IgD-negative memory B cell (primary cell): Measurements from ENCODE around the gene LYPD1. TPM values are rescaled to one million over a fixed set of nuclear protein-coding genes. Genes with fewer than 3 reads are reported as not detected.
A peak's percentile ranks its signal among the peaks of the same experiment; 100 is the strongest.

ENCODE experiments used
- H3K27ac Mint-ChIP-seq, 3 donors: one replicate each; pipeline ENCODE4 v1.8.0; 2020 to 2022; ENCODE audit warnings: mild to moderate bottlenecking in 3 of 3, mixed read lengths in 3 of 3, moderate library complexity in 1 of 3
- H3K27me3 Mint-ChIP-seq: one replicate; pipeline ENCODE4 v1.8.0; 2021; ENCODE audit warnings: mixed read lengths
- H3K36me3 Mint-ChIP-seq: one replicate; pipeline ENCODE4 v1.8.0; 2020; ENCODE audit warnings: mild to moderate bottlenecking, mixed read lengths
- H3K4me1 Mint-ChIP-seq, 3 donors: one replicate each; pipeline ENCODE4 v1.8.0; 2020 to 2022; ENCODE audit warnings: mixed read lengths in 3 of 3, mild to moderate bottlenecking in 1 of 3
- H3K4me3 Mint-ChIP-seq, 4 donors: one replicate each; pipeline ENCODE4 v1.8.0; 2020 to 2022; ENCODE audit warnings: mild to moderate bottlenecking in 4 of 4, mixed read lengths in 4 of 4, moderate library complexity in 3 of 4
- H3K9me3 Mint-ChIP-seq, 3 donors: one replicate each; pipeline ENCODE4 v1.8.0; 2020 to 2021; ENCODE audit warnings: mixed read lengths in 3 of 3, mild to moderate bottlenecking in 1 of 3
- polyA plus RNA-seq: library from polyadenylated mRNA; unstranded; fragments of 300-500 nt; fragmentation: Illumina TruSeq; gene quantifications from one replicate; pipeline ENCODE4 v1.2.3, GENCODE V29; 2021

The LYPD1 gene
- polyA plus RNA-seq, 1 donor from 2014 or later: not detected

DNA sequence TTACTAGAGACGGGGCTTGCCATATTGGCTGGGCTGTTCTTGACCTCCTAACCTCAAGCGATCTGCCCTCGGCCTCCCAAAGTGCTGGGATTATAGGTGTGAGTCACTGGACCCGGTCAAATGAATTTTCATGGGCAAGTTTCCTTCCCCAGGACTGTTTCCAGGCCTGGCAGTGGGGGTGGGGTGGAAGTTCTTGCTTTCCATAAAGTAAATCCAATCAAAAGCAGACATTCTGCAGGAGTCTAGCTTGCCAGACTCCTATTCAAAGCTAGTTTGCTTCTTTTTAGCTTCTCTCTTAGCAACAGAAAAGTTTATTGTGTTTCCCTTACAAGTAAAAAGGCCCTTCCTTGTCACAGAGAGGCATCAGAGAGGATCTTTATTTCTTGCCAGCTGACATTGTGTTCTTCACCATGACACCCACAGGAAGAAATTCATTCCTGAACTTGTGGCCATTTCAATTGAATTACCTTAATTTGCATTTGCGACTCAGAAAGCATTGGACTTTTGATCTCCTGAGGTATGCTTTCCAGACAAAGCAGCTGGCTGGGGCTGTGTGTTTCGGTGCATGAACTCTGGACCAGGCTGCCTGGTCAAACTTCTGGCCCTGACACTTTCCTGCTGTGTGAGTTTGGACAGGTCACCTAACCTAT is 37.9 kb downstream of the LYPD1 start:
- Mint-ChIP-seq H3K27ac (no peak overlapping the region), H3K36me3 (no peaks in the 10 kb centered on the region), H3K27me3 (peaks cover 9% of the 10 kb centered on the region), H3K4me3 (peak overlapping the region in 1 of 4 donors; percentile 32), H3K4me1 (no peaks in the 10 kb centered on the region), H3K9me3 (peaks cover 0 to 2% (median 0%) of the 10 kb centered on the region in 3 donors)

DNA sequence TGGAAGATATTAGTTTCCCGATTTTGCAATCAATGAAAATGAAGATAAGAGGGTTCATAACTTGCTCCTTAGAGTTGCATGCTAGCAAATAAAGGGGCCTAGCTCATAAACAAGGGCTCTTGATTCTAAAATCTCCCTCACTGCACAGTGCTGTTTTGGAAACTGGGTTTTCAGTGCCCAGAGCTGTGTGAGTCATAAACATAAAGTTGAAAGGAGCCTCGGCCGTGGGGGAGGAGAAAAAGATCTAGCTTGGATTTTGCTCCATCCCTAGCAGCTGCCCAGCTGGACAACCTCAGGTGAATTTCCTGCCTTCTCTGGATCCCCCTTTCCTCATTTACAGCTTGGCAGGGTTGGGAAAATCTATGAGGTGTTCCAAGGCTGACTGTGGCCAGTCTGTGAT is 42.5 kb downstream of the LYPD1 start:
- peaks cover 13% of the 10 kb centered on the region for H3K27me3 Mint-ChIP-seq
- peaks cover 0 to 2% (median 0%) of the 10 kb centered on the region in 3 donors for H3K9me3 Mint-ChIP-seq

DNA sequence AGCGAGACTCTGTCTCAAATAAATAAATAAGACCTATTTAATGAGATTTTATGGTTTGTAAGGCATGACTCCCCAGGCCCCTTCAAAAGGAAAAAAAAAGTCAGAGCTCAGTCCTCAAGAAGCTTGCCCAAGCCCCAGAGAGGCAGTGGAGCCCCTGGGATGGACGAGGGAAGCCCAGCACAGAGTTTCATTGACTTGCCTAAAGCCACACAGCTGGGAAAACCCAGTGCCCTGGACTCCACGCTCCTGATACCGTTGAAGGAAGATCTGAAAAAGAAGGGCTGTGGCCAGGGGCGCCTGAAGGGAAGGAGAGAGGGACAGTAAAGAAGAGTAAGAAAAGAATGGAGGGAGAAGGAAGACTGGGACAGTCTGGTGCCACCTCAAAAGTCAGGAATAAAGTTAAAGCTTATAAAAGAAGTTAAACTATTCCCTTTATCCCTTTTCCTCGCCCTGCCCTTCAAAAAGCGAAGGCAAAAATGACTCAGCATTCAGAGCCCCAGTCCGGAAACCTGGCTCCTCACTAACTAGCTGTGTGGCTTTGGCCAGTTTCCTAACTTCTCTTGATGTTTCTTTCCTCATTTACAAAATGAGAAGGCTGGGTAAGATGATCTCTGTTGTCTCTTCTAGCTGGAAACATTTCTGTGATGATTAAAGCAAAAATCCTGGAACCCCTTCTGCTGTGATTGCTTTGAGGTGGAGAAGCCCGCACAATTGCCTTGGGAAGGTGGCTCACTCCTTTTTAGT is 46.7 kb downstream of the LYPD1 start:
- peaks cover 10% of the 10 kb centered on the region for H3K27me3 Mint-ChIP-seq
- peaks cover 0 to 2% (median 0%) of the 10 kb centered on the region in 3 donors for H3K9me3 Mint-ChIP-seq
- no peak overlapping the region for H3K27ac Mint-ChIP-seq
- no peak overlapping the region for H3K4me3 Mint-ChIP-seq
- H3K4me1 Mint-ChIP-seq: no peaks in the 10 kb centered on the region
- no peaks in the 10 kb centered on the region for H3K36me3 Mint-ChIP-seq

More for the DNA sequence above, 42.5 kb downstream of the LYPD1 start:
- Mint-ChIP-seq H3K4me3 (no peak overlapping the region), H3K27ac (no peak overlapping the region), H3K4me1 (no peaks in the 10 kb centered on the region), H3K36me3 (no peaks in the 10 kb centered on the region)

DNA sequence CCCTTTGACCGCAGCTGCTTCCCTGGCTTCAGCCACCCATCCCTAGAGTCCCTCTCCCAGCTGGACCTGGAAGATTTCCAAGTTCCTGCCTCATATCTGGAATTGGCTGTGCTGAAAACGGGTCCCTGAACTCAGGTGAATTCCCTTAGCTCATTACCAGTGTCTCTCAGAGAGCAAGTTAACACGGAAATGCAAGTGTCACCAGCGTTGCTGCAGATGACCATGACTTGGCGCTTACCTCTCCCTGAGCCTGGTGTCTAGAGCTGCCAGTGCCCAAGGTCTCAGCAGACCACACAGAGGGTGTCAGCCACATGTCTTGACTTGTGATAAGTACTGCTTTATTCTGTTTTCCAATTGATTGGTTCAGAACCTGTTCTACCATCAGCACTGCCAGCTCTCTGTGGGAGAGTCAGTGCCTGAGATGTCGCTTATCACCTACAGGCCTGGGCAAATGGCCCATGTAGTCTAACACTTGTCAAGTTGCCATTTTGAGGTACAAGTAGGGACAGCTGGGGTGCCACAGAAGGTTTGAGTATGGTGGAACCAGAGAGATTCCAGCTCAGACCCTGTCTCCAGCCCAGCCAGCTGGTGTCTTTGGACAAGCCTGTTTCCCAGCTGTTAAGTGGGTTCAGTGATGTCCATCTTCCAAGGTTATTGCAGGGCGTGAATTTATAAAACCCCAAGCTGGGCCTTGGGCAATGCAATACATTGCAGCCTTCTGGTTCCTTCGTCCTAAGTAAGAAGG is 48.7 kb downstream of the LYPD1 start:
- Mint-ChIP-seq H3K27me3 (peaks cover 7% of the 10 kb centered on the region), H3K36me3 (no peaks in the 10 kb centered on the region), H3K9me3 (peaks cover 0 to 2% (median 0%) of the 10 kb centered on the region in 3 donors), H3K27ac (no peak overlapping the region), H3K4me1 (no peaks in the 10 kb centered on the region), H3K4me3 (no peak overlapping the region)

DNA sequence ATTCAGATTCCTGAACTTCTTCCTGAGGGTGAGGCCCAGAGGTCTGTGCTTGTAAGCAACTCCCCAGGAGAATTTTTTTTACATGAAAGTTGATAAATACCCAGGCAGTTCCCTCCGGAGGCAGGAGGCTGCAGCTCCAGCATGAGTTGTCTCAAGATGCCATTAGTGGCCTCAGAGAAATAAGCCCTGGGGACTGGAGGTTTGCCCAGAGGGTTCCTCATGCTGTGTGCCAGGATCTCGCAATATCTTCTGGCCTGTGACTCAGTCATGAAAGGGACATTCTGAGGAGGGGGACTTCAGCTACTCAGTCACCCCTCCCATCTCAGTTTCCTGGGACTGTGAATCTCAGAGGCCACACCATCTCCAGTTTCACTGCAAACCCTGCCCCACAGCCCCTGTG is 49.9 kb downstream of the LYPD1 start:
- Mint-ChIP-seq H3K9me3 (peaks cover 0 to 3% (median 2%) of the 10 kb centered on the region in 3 donors), H3K27me3 (peaks cover 5% of the 10 kb centered on the region), H3K36me3 (no peaks in the 10 kb centered on the region), H3K4me1 (no peaks in the 10 kb centered on the region), H3K27ac (no peak overlapping the region), H3K4me3 (no peak overlapping the region)

DNA sequence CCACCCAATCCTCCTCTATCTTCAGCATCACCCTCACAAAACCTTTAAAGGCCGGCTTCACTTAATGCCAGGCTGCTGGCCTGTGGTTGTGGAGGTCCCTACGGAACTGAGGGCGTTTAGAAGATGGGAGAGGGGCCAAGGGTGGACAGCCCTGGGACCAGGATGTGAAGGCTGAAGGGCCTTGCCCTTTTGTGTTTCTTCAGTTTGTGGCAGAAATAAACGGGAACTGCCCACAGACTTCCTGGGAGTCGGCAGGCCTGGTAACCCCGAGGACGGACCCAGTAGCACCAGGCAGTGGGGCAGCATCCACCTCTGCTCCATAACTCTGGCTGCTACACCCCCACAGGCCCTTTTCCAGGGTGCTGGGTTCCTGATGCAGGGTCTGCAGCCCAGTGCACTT is 51.3 kb downstream of the LYPD1 start:
- H3K27me3 Mint-ChIP-seq: peaks cover 4% of the 10 kb centered on the region
- H3K27ac Mint-ChIP-seq: no peak overlapping the region
- peaks cover 0 to 3% (median 0%) of the 10 kb centered on the region in 3 donors for H3K9me3 Mint-ChIP-seq
- no peaks in the 10 kb centered on the region for H3K4me1 Mint-ChIP-seq
- no peaks in the 10 kb centered on the region for H3K36me3 Mint-ChIP-seq
- H3K4me3 Mint-ChIP-seq: no peak overlapping the region

DNA sequence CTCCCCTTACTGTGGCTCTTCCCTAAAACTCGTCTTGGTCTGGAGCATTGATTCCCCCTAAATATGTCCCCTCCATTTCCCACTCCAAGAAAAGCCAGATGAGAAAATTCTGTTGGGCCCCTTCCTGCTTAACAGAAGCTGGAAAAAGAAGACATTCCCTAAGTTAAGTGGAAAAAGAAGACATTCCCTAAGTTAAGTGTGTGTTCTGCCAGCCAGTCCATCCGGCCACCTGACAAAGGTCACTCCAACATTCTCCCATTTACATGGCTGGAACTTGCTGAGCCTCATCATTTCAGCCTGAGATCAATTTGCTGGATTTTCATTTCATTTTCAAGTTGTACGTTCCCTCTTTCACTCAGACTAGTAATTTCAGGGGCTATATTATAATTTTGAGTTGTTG is 52.0 kb downstream of the LYPD1 start:
- Mint-ChIP-seq H3K9me3 (peaks cover 0 to 3% (median 0%) of the 10 kb centered on the region in 3 donors), H3K27me3 (peaks cover 4% of the 10 kb centered on the region), H3K4me1 (no peaks in the 10 kb centered on the region), H3K36me3 (no peaks in the 10 kb centered on the region), H3K27ac (no peak overlapping the region), H3K4me3 (no peak overlapping the region)

DNA sequence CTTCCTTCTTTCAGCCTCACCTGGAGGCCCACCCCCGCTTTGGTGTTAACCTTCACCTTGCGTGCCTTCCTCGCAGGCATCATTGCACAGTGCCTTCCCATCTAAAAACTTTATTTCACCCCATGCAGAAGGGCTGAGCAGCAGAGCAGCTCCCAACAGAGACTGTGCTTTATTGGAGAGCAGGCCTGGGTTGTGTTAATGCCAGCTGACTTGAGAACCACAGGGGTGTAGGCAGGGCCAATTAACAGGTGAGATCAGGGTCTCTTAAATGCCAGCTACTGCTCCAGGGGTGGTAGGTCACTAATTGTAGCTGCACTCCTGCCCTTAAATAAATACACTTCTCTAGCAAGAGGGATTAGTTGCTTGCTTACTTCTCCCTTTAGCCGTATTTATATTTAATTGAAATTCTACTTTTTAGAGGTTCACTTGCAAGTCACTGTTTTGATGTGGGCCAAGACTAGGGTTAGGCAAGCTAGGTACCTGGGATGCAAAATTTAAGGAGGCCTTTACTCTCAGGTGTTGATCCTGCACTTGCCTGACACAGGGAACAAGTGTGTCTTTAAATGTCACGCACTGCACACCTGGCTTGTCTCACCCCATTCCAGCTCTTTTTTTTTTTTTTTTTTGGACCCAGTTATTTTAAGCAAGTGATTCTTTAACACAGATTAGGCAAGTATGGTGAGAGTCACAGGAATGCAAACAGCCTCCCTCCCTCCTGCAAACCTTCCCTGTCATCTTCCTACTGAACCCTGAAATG is 54.5 kb downstream of the LYPD1 start:
- no peak overlapping the region for H3K27ac Mint-ChIP-seq
- no peaks in the 10 kb centered on the region for H3K36me3 Mint-ChIP-seq
- H3K27me3 Mint-ChIP-seq: peaks cover 4% of the 10 kb centered on the region
- peaks cover 0 to 3% (median 0%) of the 10 kb centered on the region in 3 donors for H3K9me3 Mint-ChIP-seq
- H3K4me3 Mint-ChIP-seq: no peak overlapping the region
- H3K4me1 Mint-ChIP-seq: no peaks in the 10 kb centered on the region

DNA sequence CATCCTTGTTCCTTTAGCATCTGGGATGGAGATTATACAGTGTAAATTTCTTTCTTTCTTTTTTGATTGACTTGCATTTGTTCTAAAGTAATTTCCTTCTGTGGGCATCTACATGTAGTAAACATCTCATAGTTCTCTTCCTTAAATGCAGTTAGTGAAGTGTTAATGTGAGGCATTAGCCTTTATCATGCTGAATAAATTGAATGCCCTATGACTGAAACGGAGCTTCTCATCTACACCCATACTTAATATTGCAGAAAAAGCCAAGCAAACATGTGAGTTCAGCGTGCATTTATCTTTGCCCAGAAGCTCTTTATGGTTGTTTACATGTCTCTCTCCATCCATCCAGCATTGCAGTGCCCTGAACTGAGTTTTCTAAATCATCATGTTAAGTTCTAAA is 58.3 kb downstream of the LYPD1 start:
- Mint-ChIP-seq H3K9me3 (peaks cover 0 to 3% (median 0%) of the 10 kb centered on the region in 3 donors), H3K36me3 (no peaks in the 10 kb centered on the region), H3K4me3 (no peak overlapping the region), H3K4me1 (no peaks in the 10 kb centered on the region), H3K27ac (no peak overlapping the region), H3K27me3 (no peaks in the 10 kb centered on the region)

DNA sequence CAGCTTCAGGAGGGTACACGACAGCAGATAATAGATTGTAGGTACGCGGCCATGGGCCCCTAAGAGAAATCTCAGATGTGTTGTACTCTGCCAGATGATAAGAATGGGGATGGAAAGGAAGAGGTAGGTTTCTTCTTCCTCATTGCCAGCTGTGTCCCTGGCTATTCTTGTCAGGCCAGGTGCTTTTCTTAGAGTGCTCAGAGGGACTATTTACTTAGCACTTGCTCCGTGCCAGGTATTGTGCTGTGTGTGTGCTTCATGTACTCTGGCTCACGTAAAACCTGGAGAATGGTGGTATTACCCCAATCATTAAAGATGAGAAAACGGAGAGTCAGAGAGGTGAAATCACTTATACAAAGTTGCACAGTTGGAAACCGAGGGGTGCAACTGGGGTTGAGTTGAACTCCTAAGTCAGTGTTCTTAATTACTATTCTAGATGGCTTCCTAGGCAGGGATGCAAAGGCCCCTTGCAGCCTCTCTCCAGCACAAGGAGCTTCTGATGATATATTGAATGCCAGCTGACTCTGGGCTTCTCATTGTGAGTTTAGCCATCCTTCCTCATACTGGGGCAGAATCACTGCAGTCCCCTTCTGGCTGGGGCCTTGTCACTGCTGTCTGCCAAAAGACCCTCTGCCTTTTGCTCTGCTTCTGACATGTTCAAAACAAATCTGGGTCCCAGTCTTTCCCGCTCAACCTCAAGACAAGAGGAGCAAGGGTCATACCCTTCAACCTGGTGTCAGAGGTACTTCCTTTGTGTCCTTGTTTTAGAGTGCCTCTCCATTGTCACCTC is 60.7 kb downstream of the LYPD1 start:
- no peaks in the 10 kb centered on the region for H3K9me3 Mint-ChIP-seq
- H3K27ac Mint-ChIP-seq: no peak overlapping the region
- no peaks in the 10 kb centered on the region for H3K27me3 Mint-ChIP-seq
- no peaks in the 10 kb centered on the region for H3K36me3 Mint-ChIP-seq
- H3K4me1 Mint-ChIP-seq: no peaks in the 10 kb centered on the region
- no peak overlapping the region for H3K4me3 Mint-ChIP-seq

DNA sequence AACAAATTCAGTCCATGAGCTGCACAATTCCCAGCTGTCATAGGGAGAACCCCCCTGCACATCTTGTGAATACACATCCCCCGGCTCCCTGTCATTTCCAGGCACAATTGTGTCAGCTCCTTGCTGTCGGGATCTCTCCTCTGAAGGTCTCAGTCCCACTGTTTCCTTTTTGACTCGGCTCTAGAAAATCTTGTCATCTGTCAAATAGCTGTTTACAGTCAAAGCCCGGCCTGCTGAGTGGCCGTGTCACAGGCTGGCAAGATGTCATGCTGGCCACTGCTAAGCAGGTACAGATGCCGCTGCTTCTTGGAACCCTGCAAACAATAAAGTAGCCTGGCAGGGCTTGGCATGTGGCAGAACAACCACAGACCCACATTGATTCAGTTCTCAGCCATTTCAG is 61.7 kb downstream of the LYPD1 start:
- H3K27me3 Mint-ChIP-seq: no peaks in the 10 kb centered on the region
- no peaks in the 10 kb centered on the region for H3K9me3 Mint-ChIP-seq
- no peak overlapping the region for H3K4me3 Mint-ChIP-seq
- no peaks in the 10 kb centered on the region for H3K36me3 Mint-ChIP-seq
- no peak overlapping the region for H3K27ac Mint-ChIP-seq
- H3K4me1 Mint-ChIP-seq: no peaks in the 10 kb centered on the region

DNA sequence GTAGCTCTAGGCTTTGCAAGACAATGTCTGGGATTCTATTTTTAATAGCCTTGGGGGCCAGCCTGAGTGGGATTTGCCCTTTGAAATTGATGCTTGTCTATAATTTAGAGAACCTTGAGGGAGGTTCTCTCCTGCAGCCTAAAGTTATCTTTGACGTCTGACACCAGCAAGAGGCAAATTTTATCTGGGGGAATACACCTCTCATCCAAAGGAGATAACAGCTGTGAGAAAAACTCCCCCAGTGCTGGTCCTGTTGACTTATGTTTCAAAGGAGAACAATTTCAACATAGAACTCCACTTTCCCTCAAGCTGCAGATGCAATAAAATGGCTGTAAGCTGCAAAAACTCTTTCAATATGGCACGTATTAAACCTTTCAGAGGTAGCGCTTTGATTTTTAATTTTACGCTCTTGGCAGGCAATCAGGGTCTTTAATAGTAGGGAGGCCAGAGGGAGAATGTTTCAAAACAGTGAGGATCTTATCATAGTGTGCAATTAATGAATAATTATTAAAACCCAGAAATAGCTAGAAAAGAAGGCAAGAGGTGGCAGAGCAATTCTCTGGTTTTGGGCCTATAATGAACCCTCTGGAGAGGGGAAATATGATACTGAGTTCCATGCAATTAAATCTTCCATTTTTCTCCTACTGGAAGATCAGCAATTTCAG is 62.4 kb downstream of the LYPD1 start:
- Mint-ChIP-seq H3K9me3 (no peaks in the 10 kb centered on the region), H3K4me3 (no peak overlapping the region), H3K27ac (no peak overlapping the region), H3K36me3 (no peaks in the 10 kb centered on the region), H3K27me3 (no peaks in the 10 kb centered on the region), H3K4me1 (no peaks in the 10 kb centered on the region)

DNA sequence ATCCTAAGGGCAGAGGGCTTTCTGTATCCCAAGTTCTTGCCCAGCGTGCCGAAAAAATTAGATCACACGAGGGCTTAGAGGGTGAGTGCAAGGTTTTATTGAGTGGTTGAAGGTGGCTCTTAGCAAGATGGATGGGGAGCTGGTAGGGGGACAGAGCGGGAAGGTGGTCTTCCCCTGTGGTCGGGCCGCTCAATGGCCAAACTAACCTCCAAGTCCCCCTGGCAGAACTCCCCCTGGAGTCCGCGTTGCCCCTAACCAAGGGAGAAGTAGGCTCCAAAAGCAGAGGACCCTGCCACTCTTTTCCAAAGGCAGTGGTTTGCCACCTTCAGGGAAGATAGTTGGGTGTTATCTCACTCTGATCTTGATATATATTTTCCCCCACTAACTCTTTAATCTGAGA is 63.4 kb downstream of the LYPD1 start:
- Mint-ChIP-seq H3K4me1 (no peaks in the 10 kb centered on the region), H3K4me3 (no peak overlapping the region), H3K9me3 (peaks cover 0 to 2% (median 0%) of the 10 kb centered on the region in 3 donors), H3K27ac (peak overlapping the region in 1 of 3 donors; percentile 60), H3K27me3 (no peaks in the 10 kb centered on the region), H3K36me3 (no peaks in the 10 kb centered on the region)
